ENCODE results near the gene ACAA1.

The ACAA1 gene

GRCh38 chr3:38154625-38155255 is 17.8 kb upstream of the ACAA1 start:
- no peak for DNase-seq (ENCODE audit: low read depth in 1 of 2, low spot score in 1 of 2)

GRCh38 chr3:38154033-38154494 is 17.1 kb upstream of the ACAA1 start:
- no peak for DNase-seq (ENCODE audit: low read depth in 1 of 2, low spot score in 1 of 2)

- DNase-seq (ENCODE audit: low read depth in 1 of 2, low spot score in 1 of 2) = no peak
These were observed 16.3 kb upstream of the ACAA1 start for GRCh38 chr3:38153221-38153620.

- no peak for DNase-seq (ENCODE audit: low read depth in 1 of 2, low spot score in 1 of 2)
These were observed 15.7 kb upstream of the ACAA1 start for GRCh38 chr3:38152609-38153008.

GRCh38 chr3:38151667-38152265 is 14.8 kb upstream of the ACAA1 start:
- DNase-seq (ENCODE audit: low read depth in 1 of 2, low spot score in 1 of 2) = no peak

GRCh38 chr3:38150780-38151528 is 14.0 kb upstream of the ACAA1 start:
- no peak for DNase-seq (ENCODE audit: low read depth in 1 of 2, low spot score in 1 of 2)

GRCh38 chr3:38149708-38150107 is 12.8 kb upstream of the ACAA1 start:
- DNase-seq (ENCODE audit: low read depth in 1 of 2, low spot score in 1 of 2) = no peak

GRCh38 chr3:38148311-38148882 is 11.5 kb upstream of the ACAA1 start:
- no peak for DNase-seq (ENCODE audit: low read depth in 1 of 2, low spot score in 1 of 2)

- DNase-seq (ENCODE audit: low read depth in 1 of 2, low spot score in 1 of 2) = no peak
These were observed 10.5 kb upstream of the ACAA1 start for GRCh38 chr3:38147421-38147820.

GRCh38 chr3:38146504-38146903 is 9.6 kb upstream of the ACAA1 start:
- DNase-seq (ENCODE audit: low read depth in 1 of 2, low spot score in 1 of 2) = no peak

- no peak for DNase-seq (ENCODE audit: low read depth in 1 of 2, low spot score in 1 of 2)
These were observed 6.6 kb upstream of the ACAA1 start for GRCh38 chr3:38143511-38143910.

- no peak for DNase-seq (ENCODE audit: low read depth in 1 of 2, low spot score in 1 of 2)
These were observed 6.0 kb upstream of the ACAA1 start for GRCh38 chr3:38142959-38143358.

GRCh38 chr3:38141952-38142273 is 5.0 kb upstream of the ACAA1 start:
- no peak for DNase-seq (ENCODE audit: low read depth in 1 of 2, low spot score in 1 of 2)

- DNase-seq (ENCODE audit: low read depth in 1 of 2, low spot score in 1 of 2) = no peak
These were observed 4.4 kb upstream of the ACAA1 start for GRCh38 chr3:38141173-38141951.

GRCh38 chr3:38140326-38141172 is 3.6 kb upstream of the ACAA1 start:
- no peak for DNase-seq (ENCODE audit: low read depth in 1 of 2, low spot score in 1 of 2)

- DNase-seq (ENCODE audit: low read depth in 1 of 2, low spot score in 1 of 2) = no peak
These were observed 2.7 kb upstream of the ACAA1 start for GRCh38 chr3:38139652-38140051.

GRCh38 chr3:38139191-38139590 is 2.3 kb upstream of the ACAA1 start:
- DNase-seq (ENCODE audit: low read depth in 1 of 2, low spot score in 1 of 2) = no peak

- peak; percentile 64 to 75 for DNase-seq (ENCODE audit: low read depth in 1 of 2, low spot score in 1 of 2)
These were observed 1.6 kb upstream of the ACAA1 start, which contains the start of gene MYD88 for GRCh38 chr3:38138349-38139190. Gene MYD88 (plus strand): TSS chr3:38138661. CDS start chr3:38138701, 40 bp downstream.

- no peak for DNase-seq (ENCODE audit: low read depth in 1 of 2, low spot score in 1 of 2)
These were observed 855 bp upstream of the ACAA1 start for GRCh38 chr3:38137615-38138348.

All from stimulated activated CD4-positive, alpha-beta T cell treated with anti-CD3 and anti-CD28 coated beads, Interleukin-15, amount 100 ng/mL, for 1 hour (primary cell).